ENCODE data around the gene UBA1.

- TF ChIP-seq EP300 (IDR thresholded peaks at IDR 0.05) (no peak), POLR2A (IDR thresholded peaks at IDR 0.05) (no peak)
Measured at GRCh38 chrX:47227334-47227583, 33.6 kb downstream of the UBA1 start.
